Endothelial cell (in vitro differentiated cells): ENCODE measurements around the gene DBN1. TPM values are rescaled to one million over a fixed set of nuclear protein-coding genes. Genes with fewer than 3 reads are reported as not detected.

ENCODE experiments used
- DNase-seq: peaks from one replicate; pipeline ENCODE4 v3.0.0; 2021; ENCODE audit warnings: low spot score
- H3K27ac Mint-ChIP-seq: one replicate; pipeline ENCODE4 v1.8.0; 2021; ENCODE audit warnings: mixed read lengths, inconsistent platforms; ENCODE audit not compliant: unreplicated experiment
- H3K27me3 Mint-ChIP-seq: one replicate; pipeline ENCODE4 v1.8.0; 2021; ENCODE audit warnings: mild to moderate bottlenecking, moderate library complexity, mixed read lengths, inconsistent platforms; ENCODE audit not compliant: unreplicated experiment
- H3K36me3 Mint-ChIP-seq: one replicate; pipeline ENCODE4 v1.8.0; 2021; ENCODE audit warnings: mild to moderate bottlenecking, low read depth, mixed read lengths, inconsistent platforms; ENCODE audit not compliant: unreplicated experiment
- H3K4me1 Mint-ChIP-seq: one replicate; pipeline ENCODE4 v1.8.0; 2021; ENCODE audit warnings: mild to moderate bottlenecking, mixed read lengths, inconsistent platforms; ENCODE audit not compliant: unreplicated experiment
- H3K4me3 Mint-ChIP-seq: one replicate; pipeline ENCODE4 v1.8.0; 2021; ENCODE audit warnings: mild to moderate bottlenecking, mixed read lengths, inconsistent platforms; ENCODE audit not compliant: unreplicated experiment
- H3K9me3 Mint-ChIP-seq: one replicate; pipeline ENCODE4 v1.8.0; 2021; ENCODE audit warnings: mixed read lengths, inconsistent platforms; ENCODE audit not compliant: unreplicated experiment
- total RNA-seq: library from RNA; stranded (reverse); fragmentation: NEBNext Ultra II Directional; extraction: Animal tissue kit (Norgen Biotek cat#: 25700); gene quantifications from one replicate; pipeline ENCODE4 v1.2.1, GENCODE V29; 2021; ENCODE audit not compliant: unreplicated experiment
- TF ChIP-seq, protein P1 (sequence below): fragments of 200-600 bp; sonication (generic); IDR thresholded peaks from one replicate; pipeline ENCODE4 v1.5.0; 2021; ENCODE audit warnings: antibody characterized with exemption; ENCODE audit not compliant: unreplicated experiment

The DBN1 gene
- total RNA-seq, 1 donor from 2014 or later = 315 TPM

DNA sequence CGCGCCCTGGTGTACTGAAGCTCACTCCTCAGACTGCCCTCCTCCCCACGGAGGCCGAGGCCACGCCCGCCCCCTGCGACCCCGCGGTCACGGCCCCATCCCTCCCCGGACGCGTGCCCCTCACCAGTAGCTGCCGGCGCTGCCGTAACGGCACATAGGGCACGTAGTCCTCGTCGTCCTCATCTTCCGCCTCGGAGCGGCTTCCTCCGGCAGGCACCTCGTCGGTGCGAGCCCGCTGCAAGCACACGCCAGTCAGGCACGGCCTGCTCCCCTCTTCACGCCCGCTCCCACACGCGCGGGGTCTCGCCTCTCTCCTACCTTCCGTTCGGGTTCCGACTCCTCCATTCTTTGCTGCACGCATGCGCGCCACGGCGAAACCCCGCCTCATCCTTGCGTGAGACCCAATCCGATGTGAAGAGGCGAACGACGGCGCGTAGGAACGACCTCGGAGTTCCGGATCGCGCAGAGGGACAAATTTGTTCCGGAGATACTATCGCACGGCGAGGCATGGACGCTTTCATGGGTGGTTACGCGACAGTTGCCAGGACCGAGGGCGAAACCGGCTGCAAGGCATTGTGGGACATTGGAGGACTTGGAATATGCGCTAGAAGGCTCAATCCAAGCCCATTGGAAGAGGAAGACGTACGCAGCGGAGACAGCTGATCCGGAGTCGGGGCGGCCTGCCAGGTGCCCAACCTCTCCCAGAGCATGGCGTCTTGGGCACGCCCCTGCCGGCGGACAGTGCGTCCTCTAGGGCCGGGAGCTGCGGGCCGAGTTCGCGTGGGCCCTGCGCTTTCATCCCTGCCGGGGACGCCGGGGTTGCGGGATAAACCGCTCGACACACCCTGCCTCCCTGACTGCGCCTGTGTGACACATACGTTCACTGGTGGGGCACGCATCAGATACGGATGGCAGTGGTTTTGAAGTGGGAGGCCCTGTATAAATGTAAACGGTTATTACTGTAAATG is 43.5 kb upstream of the DBN1 start, which contains the start of gene DDX41:
DDX41 (minus strand) TSS at position 361 of the 968 bp plus-strand sequence; CDS start at position 345, 16 bp downstream.
- Mint-ChIP-seq H3K9me3 (no peaks in the 10 kb centered on the region), H3K36me3 (peaks cover 48% of the 10 kb centered on the region), H3K4me3 (peak within 1 kb of the TSS; percentile 100), H3K27ac (peak within 1 kb of the TSS; percentile 94), H3K27me3 (peaks cover 15% of the 10 kb centered on the region), H3K4me1 (peaks cover 18% of the 10 kb centered on the region)
- TF ChIP-seq, protein P1, sequence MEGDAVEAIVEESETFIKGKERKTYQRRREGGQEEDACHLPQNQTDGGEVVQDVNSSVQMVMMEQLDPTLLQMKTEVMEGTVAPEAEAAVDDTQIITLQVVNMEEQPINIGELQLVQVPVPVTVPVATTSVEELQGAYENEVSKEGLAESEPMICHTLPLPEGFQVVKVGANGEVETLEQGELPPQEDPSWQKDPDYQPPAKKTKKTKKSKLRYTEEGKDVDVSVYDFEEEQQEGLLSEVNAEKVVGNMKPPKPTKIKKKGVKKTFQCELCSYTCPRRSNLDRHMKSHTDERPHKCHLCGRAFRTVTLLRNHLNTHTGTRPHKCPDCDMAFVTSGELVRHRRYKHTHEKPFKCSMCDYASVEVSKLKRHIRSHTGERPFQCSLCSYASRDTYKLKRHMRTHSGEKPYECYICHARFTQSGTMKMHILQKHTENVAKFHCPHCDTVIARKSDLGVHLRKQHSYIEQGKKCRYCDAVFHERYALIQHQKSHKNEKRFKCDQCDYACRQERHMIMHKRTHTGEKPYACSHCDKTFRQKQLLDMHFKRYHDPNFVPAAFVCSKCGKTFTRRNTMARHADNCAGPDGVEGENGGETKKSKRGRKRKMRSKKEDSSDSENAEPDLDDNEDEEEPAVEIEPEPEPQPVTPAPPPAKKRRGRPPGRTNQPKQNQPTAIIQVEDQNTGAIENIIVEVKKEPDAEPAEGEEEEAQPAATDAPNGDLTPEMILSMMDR = no peak
- peak; percentile 91 for DNase-seq

DNA sequence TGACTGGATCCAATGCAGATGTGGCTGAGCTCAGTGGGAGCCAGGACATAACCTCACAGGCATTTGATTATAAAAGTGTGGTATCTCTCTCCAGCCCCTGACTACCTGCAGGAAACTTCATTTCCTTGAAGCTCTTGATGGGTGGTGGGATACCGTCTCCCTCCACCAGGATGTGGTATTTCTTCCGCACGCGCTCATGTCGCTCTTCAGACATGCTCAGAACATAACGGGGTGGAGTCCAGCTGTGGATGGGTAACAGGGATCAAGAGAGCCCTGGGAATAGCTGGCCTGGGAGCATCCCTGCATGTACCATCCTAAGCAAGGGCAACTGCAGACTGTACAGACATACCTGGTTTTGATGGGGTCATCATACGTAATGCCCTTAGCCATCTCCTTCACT is 42.1 kb upstream of the DBN1 start:
- H3K4me1 Mint-ChIP-seq = peaks cover 18% of the 10 kb centered on the region
- H3K9me3 Mint-ChIP-seq = no peaks in the 10 kb centered on the region
- H3K27me3 Mint-ChIP-seq = peaks cover 17% of the 10 kb centered on the region
- DNase-seq = no peak
- H3K4me3 Mint-ChIP-seq = peak overlapping the region; percentile 100
- peaks cover 48% of the 10 kb centered on the region for H3K36me3 Mint-ChIP-seq
- TF ChIP-seq, protein P1 = no peak
- H3K27ac Mint-ChIP-seq = peak overlapping the region; percentile 76

DNA sequence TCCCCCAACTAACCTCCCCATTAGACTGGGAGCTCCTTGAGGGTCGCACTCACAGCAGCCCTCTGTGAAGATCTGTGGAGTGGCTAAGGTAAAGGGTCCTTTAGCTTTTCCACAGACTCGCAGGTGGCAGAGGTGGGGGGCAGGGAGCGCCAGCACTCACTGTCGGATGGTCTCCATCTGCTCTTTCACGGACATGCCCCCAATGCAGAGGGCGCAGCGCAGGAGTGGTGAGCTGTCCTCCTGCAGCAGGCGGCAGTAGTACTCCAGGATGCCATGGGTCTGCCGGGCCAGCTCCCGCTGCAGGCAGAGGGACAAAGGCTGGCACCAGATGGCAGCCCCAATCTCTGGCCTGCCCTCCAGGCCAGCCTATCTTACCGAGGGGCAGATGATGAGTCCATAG is 41.1 kb upstream of the DBN1 start:
- DNase-seq = no peak
- Mint-ChIP-seq H3K4me1 (peaks cover 29% of the 10 kb centered on the region), H3K27ac (no peak overlapping the region), H3K27me3 (peaks cover 18% of the 10 kb centered on the region), H3K9me3 (no peaks in the 10 kb centered on the region), H3K36me3 (peaks cover 42% of the 10 kb centered on the region), H3K4me3 (no peak overlapping the region)
- TF ChIP-seq, protein P1 = no peak

DNA sequence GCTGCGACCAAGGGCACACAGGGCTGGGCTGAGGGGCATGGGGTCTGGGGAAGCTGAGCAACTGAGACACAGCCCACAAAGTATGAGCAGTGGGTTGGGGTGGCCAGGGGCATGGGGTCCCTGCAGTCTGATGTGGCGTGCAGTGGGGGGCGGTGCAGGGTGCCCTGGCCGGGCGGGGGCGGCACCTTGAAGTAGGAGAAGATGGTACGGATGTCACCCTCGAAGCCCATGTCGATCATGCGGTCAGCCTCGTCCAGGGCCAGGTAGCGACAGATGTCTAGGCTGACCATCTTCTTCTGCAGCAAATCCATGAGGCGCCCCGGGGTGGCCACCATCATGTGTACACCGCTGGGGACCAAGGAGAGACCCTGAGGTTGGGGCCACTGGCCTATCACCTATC is 40.1 kb upstream of the DBN1 start:
- TF ChIP-seq, protein P1 = no peak
- H3K4me3 Mint-ChIP-seq = no peak overlapping the region
- H3K4me1 Mint-ChIP-seq = peaks cover 37% of the 10 kb centered on the region
- H3K27ac Mint-ChIP-seq = no peak overlapping the region
- peaks cover 18% of the 10 kb centered on the region for H3K27me3 Mint-ChIP-seq
- no peaks in the 10 kb centered on the region for H3K9me3 Mint-ChIP-seq
- peaks cover 41% of the 10 kb centered on the region for H3K36me3 Mint-ChIP-seq
- no peak for DNase-seq
